GM12878 (cell line): Measurements from ENCODE around the gene SELENBP1.

ENCODE experiments used
- CTCF ChIP-seq, 3 experiments: IDR thresholded peaks in 2 of 3; conservative IDR thresholded peaks in 1 of 3; 2 replicates each; pipeline ENCODE4 v1.5.1; 2011; ENCODE audit warnings: low read depth in 3 of 3, low read length in 3 of 3, mild to moderate bottlenecking in 3 of 3, control low read depth in 2 of 3, moderate library complexity in 2 of 3, inconsistent platforms in 1 of 3, mixed read lengths in 1 of 3; ENCODE audit not compliant: control insufficient read depth in 2 of 3, insufficient read depth in 1 of 3; ENCODE audit errors: extremely low read depth in 1 of 3
- NFYB ChIP-seq: IDR thresholded peaks from 2 replicates; pipeline ENCODE4 v1.6.1; 2011; ENCODE audit warnings: low read depth, mild to moderate bottlenecking, low read length, improper control_type of control experiment, moderate library complexity; ENCODE audit not compliant: insufficient read depth
- SIX5 ChIP-seq: IDR thresholded peaks from 2 replicates; pipeline ENCODE4 v1.6.1; 2011; ENCODE audit warnings: mild to moderate bottlenecking, low read depth, low read length, moderate library complexity; ENCODE audit not compliant: severe bottlenecking
- USF1 ChIP-seq: IDR thresholded peaks from 2 replicates; pipeline ENCODE4 v1.6.1; 2011; ENCODE audit warnings: borderline replicate concordance, low read depth, mild to moderate bottlenecking, moderate library complexity, mixed read lengths, low read length; ENCODE audit not compliant: insufficient read depth; ENCODE audit errors: extremely low read length

GRCh38 chr1:151405187-151405951, 32.9 kb upstream of the SELENBP1 start:
- TF ChIP-seq CTCF (IDR thresholded peaks at IDR 0.05 in 2 of 3, conservative IDR thresholded peaks at IDR 0.05 in 1 of 3; ENCODE audit: control insufficient read depth in 2 of 3, extremely low read depth in 1 of 3, insufficient read depth in 1 of 3, low read depth in 3 of 3, low read length in 3 of 3) (no peak), USF1 (no peak), SIX5 (no peak), NFYB (no peak)
